HL-60 (cell line): ENCODE results near the gene RASD2.
A peak's percentile ranks its signal among the peaks of the same experiment; 100 is the strongest.

Experiments
- DNase-seq, 2 experiments: peaks; one replicate each; pipeline ENCODE4 v3.0.0-alpha.2; 2010 to 2020; ENCODE audit warnings: low read depth in 1 of 2, low spot score in 1 of 2
- H3K27ac ChIP-seq: fragments of 250-450 bp; sonication (Bioruptor Pico); replicated peaks from 2 replicates; pipeline ENCODE4 v1.5.1; 2020; ENCODE audit warnings: mild to moderate bottlenecking, moderate library complexity
- H3K27me3 ChIP-seq: fragments of 250-450 bp; sonication (Bioruptor Pico); 2 replicates; pipeline ENCODE4 v1.5.1; 2021; ENCODE audit warnings: mild to moderate bottlenecking, moderate library complexity; ENCODE audit not compliant: insufficient read depth, poor library complexity, severe bottlenecking
- H3K4me3 ChIP-seq: replicated peaks from 2 replicates; pipeline ENCODE4 v1.5.1; 2011; ENCODE audit warnings: mild to moderate bottlenecking, control low read depth, low read length; ENCODE audit not compliant: insufficient read depth
- CTCF ChIP-seq: IDR thresholded peaks from one replicate; pipeline ENCODE4 v1.5.1; 2011; ENCODE audit warnings: low read length, control low read depth, inconsistent platforms; ENCODE audit not compliant: insufficient read depth
- GABPA ChIP-seq: IDR thresholded peaks from 2 replicates; pipeline ENCODE4 v1.6.1; 2012; ENCODE audit warnings: low read depth
- POLR2AphosphoS5 ChIP-seq: IDR thresholded peaks from 2 replicates; pipeline ENCODE4 v1.6.1; 2012; ENCODE audit warnings: low read depth
- REST ChIP-seq: IDR thresholded peaks from 2 replicates; pipeline ENCODE4 v1.6.1; 2012; ENCODE audit warnings: low read depth; ENCODE audit not compliant: insufficient replicate concordance
- SPI1 ChIP-seq: IDR thresholded peaks from 2 replicates; pipeline ENCODE4 v1.6.1; 2012; ENCODE audit warnings: low read depth, mild to moderate bottlenecking, borderline replicate concordance

The RASD2 gene

GRCh38 chr22:35594686-35595085 is 54.1 kb downstream of the RASD2 start:
- DNase-seq: no peak
- Histone ChIP-seq H3K27ac (no peak overlapping the region), H3K27me3 (no peaks in the 10 kb centered on the region), H3K4me3 (no peak overlapping the region)
- TF ChIP-seq POLR2AphosphoS5: no peak
- TF ChIP-seq REST: no peak

GRCh38 chr22:35596821-35597220 is 56.2 kb downstream of the RASD2 start:
- H3K27ac ChIP-seq: no peak overlapping the region
- TF ChIP-seq POLR2AphosphoS5 (no peak), REST (no peak), SPI1 (no peak), GABPA (no peak), CTCF (no peak)

GRCh38 chr22:35597692-35598395 is 57.2 kb downstream of the RASD2 start:
- DNase-seq: no peak
- H3K27ac ChIP-seq: no peak overlapping the region
- TF ChIP-seq POLR2AphosphoS5 (no peak), SPI1 (no peak), CTCF (no peak), GABPA (no peak)
- H3K4me3 ChIP-seq: no peak overlapping the region
- H3K27me3 ChIP-seq: no peaks in the 10 kb centered on the region

More at GRCh38 chr22:35596821-35597220, 56.2 kb downstream of the RASD2 start:
- no peak overlapping the region for H3K4me3 ChIP-seq
- no peak for DNase-seq
- H3K27me3 ChIP-seq: no peaks in the 10 kb centered on the region

DNA sequence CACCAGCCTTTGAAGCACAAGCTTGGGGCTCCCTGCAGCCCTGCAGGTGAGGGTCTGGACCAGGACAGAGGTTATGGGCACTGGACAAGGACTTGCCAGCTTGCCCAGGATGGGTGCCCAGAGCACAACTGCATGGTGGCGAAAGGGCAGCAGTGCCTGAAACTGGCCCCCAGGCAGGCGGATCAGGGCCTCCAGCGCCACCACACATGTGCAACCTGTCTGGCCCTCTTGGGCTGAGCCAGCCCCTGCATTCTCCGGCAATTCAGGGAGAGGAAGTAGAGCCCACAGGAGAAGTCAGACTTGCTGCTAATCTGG is 57.7 kb downstream of the RASD2 start:
- H3K27ac ChIP-seq: no peak overlapping the region
- TF ChIP-seq REST: no peak
- peak; percentile 64 for TF ChIP-seq SPI1
- TF ChIP-seq POLR2AphosphoS5: no peak
- peak in 1 of 2 experiments; percentile 45 for DNase-seq
- H3K4me3 ChIP-seq: no peak overlapping the region
- no peaks in the 10 kb centered on the region for H3K27me3 ChIP-seq
